K562 (cell line): ENCODE measurements around the gene ZNF451. TPM values are rescaled to one million over a fixed set of nuclear protein-coding genes. Genes with fewer than 3 reads are reported as not detected.

Source experiments
- BACH1 ChIP-seq: fragments of 200-800 bp; sonication (Bioruptor generic); IDR thresholded peaks from 2 replicates; pipeline ENCODE4 v1.6.1; 2016; ENCODE audit warnings: missing genetic modification characterization, missing compliant biosample characterization
- BRD9 ChIP-seq: fragments of 450-650 bp; IDR thresholded peaks from 2 replicates; pipeline ENCODE4 v1.6.1; 2018; ENCODE audit warnings: low read depth; ENCODE audit not compliant: partially characterized antibody
- CCNT2 ChIP-seq: IDR thresholded peaks from 2 replicates; pipeline ENCODE4 v1.6.1; 2011; ENCODE audit warnings: borderline replicate concordance, low read depth, mild to moderate bottlenecking, moderate library complexity, mixed read lengths, low read length; ENCODE audit not compliant: insufficient read length; ENCODE audit errors: extremely low read depth
- FOSL1 ChIP-seq: fragments of 200-800 bp; sonication (Bioruptor generic); conservative IDR thresholded peaks from 2 replicates; pipeline ENCODE4 v1.6.1; 2016; ENCODE audit warnings: missing genetic modification characterization, missing compliant biosample characterization
- HOXB6 ChIP-seq: fragments of 250-450 bp; sonication (Bioruptor Pico); IDR thresholded peaks from 2 replicates; pipeline ENCODE4 v1.5.1; 2022; ENCODE audit warnings: mild to moderate bottlenecking, borderline replicate concordance
- KLF1 ChIP-seq: fragments of 450-650 bp; IDR thresholded peaks from 2 replicates; pipeline ENCODE4 v1.6.1; 2016; ENCODE audit warnings: missing genetic modification characterization, missing compliant biosample characterization
- LEF1 ChIP-seq: fragments of 450-650 bp; IDR thresholded peaks from 2 replicates; pipeline ENCODE4 v1.6.1; 2016; ENCODE audit warnings: mild to moderate bottlenecking
- MEIS2 ChIP-seq: fragments of 450-650 bp; IDR thresholded peaks from 2 replicates; pipeline ENCODE4 v1.6.1; 2014; ENCODE audit warnings: mild to moderate bottlenecking; ENCODE audit not compliant: partially characterized antibody
- MGA ChIP-seq: fragments of 450-650 bp; IDR thresholded peaks from 2 replicates; pipeline ENCODE4 v1.6.1; 2016; ENCODE audit warnings: mild to moderate bottlenecking, moderate library complexity
- SIN3A ChIP-seq, 2 experiments: fragments of 150-350 bp in 1 of 2; IDR thresholded peaks; 2 replicates each; pipeline ENCODE4 v1.6.1; 2011 to 2016; ENCODE audit warnings: borderline replicate concordance in 2 of 2, low read depth in 2 of 2, low read length in 2 of 2, mild to moderate bottlenecking in 2 of 2, moderate library complexity in 2 of 2; ENCODE audit not compliant: control insufficient read depth in 1 of 2
- SNIP1 ChIP-seq: fragments of 450-650 bp; IDR thresholded peaks from 2 replicates; pipeline ENCODE4 v1.7.1; 2017; ENCODE audit warnings: low read depth, mild to moderate bottlenecking
- ZC3H4 ChIP-seq: sonication (generic); formaldehyde crosslinking; IDR thresholded peaks from 2 replicates; pipeline ENCODE4 v1.9.0; 2021; ENCODE audit warnings: missing genetic modification reagents, borderline replicate concordance
- ZNF12 ChIP-seq: sonication (generic); formaldehyde crosslinking; IDR thresholded peaks from 2 replicates; pipeline ENCODE4 v1.4.0; 2020; ENCODE audit warnings: mild to moderate bottlenecking, missing genetic modification reagents
- ZNF347 ChIP-seq: fragments of 450-650 bp; formaldehyde crosslinking; IDR thresholded peaks from 2 replicates; pipeline ENCODE4 v1.4.0; 2020; ENCODE audit warnings: low read depth, mild to moderate bottlenecking, moderate library complexity
- polyA plus RNA-seq, 8 experiments: library from polyadenylated mRNA; depleted of rRNA in 4 of 8; stranded (reverse) in 5 of 8; unstranded in 3 of 8; fragments of >200 nt; fragmentation: Nextera tagmentation in 2 of 8; fragmentation: Illumina TruSeq in 1 of 8; extraction: Ambion mirVana in 2 of 8; extraction: Trizol in 1 of 8; gene quantifications; 2 replicates each; pipeline versions ENCODE4 v1.2.1 to v1.2.3, GENCODE V29; 2011 to 2014; ENCODE audit warnings: inconsistent platforms in 1 of 8, missing spikeins in 1 of 8
- total RNA-seq, 7 experiments: library from RNA; depleted of rRNA in 6 of 7; stranded (reverse); fragments of >200 nt in 6 of 7; fragmentation: Illumina TruSeq in 2 of 7; extraction: Trizol in 2 of 7; gene quantifications; 2 replicates each; pipeline versions ENCODE4 v1.2.1 to v1.2.3, GENCODE V29; 2011 to 2021; ENCODE audit warnings: low replicate concordance in 1 of 7

ZNF451 gene
- total and polyA plus RNA-seq, 9 of the 15 experiments (the other 6 are each of a cell fraction or from before 2014, with no cell fraction given), result 16.1 to 74.3 (median 38.3) TPM

- TF ChIP-seq KLF1 (tag) (peak; percentile 84), ZC3H4 (no peak), BRD9 (peak; percentile 59), SIN3A (IDR thresholded peaks at IDR 0.05; ENCODE audit: borderline replicate concordance in 2 of 2, control insufficient read depth in 1 of 2, low read depth in 2 of 2, low read length in 2 of 2) (peak in 1 of 2 experiments; percentile 95; a peak in 2 of 4 replicates), CCNT2 (peak; percentile 84), ZNF347 (CRISPR knock-in tag) (no peak), MEIS2 (peak; percentile 16), HOXB6 (CRISPR knock-in tag) (no peak), SNIP1 (no peak), ZNF12 (CRISPR knock-in tag) (0 out of 2 replicates have a peak, but pooled peaks have one; percentile 43), BACH1 (tag) (no peak), LEF1 (peak; percentile 83), MGA (peak; percentile 90), FOSL1 (no peak)
Measured at GRCh38 chr6:57089687-57090457, at the start of gene ZNF451 (continued).
